GM18511 (cell line): ENCODE results near the gene CD19.
"Not testable (repeated sequence)": the region's sequence is repeated elsewhere in the genome, so short reads cannot be mapped to it uniquely, and the experiment has no call there.

Experiments
- ATAC-seq: cut with Tn5 transposase; IDR thresholded peaks from one replicate; pipeline ENCODE4 v1.9.1; 2021; ENCODE audit warnings: mild to moderate bottlenecking, moderate library complexity; ENCODE audit not compliant: unreplicated experiment

Gene CD19

GRCh38 chr16:28931801-28932225 lies at the start of gene CD19:
CD19 (plus strand) TSS chr16:28931971; CDS start chr16:28932001, 30 bp downstream.
- no peak for ATAC-seq

DNA sequence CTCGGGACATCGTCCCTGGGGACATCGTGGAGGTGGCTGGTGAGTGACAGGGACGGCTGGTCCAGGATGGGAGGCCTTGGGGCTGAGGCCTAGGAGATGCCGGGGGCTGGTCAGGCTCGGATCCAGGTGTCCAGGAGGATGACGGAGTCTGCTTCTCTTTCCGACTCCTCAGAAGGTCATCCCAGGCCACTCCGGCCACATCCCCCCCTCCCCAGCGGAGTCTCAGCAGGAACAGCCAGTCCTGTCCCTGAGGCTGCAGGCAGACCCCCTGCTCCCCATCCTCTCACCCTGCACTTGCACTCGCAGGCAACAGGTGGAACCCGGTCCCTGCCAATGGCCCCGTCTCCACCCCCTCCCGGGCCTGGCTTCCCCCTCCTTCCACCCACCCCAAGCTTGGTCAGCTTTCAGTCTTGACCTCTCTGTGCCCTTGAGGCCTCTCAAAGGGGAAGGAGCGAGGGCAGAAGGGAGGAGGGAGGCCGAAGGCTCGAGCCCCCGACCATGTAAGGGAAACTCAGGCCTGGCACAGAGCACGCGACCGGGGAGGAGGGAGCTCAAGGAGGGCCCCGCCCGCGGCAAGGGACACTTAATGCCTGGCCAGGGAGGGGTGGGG lies 49.1 kb upstream of the CD19 start:
- no peak for ATAC-seq

DNA sequence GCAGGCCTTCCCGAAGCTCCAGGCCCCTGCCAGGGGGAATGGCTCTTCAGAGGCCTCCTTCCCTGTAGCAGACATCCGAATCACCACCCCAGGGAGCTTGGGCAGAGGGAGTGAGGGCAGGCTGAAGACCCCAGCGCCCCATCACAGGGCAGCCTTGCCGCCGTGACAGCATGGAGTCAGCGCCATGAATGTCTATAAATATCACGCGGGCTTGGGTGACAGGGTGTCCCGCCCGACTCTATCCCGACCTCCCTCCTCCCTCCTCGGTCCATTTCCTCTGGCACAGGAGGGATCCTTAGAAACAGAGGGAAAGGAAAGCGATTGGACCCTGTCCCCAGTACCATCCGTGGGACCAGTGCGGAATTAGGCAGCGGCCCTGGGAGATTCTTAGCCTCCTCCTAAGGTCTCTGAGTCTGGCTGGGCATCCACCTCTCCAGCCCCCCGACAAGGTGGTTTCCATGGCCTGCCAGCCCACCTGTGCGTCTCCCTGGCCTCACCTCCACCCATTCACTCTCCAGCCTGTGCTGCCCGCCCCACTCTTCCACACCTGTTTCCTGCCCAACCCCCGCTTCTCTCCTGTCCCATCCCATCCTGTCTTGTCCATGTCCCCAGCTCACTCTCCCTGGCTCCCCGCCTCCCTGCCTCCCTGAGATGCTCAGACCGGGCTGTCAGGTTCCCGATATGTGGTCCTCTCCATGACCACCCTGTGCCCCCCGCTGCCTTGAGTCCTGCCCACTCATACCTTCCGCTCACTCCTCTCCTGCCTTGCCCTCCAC lies 48.4 kb upstream of the CD19 start:
- no peak for ATAC-seq

DNA sequence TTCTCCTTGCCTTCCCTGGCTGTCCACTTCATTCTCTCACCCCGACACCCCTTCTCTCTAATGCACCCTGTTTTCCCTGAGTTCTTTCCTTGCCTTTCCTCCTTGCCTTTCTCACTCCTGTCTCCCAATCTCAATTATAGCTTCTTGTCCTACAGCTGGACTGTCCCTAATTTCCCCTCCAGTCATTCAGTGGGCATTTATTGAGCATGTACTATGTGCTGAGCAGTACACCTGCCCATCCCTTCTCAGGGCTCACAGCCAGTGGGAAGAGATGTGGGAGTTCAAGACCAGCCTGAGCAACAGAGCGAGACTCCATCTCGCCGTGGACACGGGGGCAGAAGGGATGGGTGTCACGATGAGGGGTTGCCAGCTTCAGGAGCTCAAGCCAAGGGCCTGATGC lies 47.7 kb upstream of the CD19 start:
- ATAC-seq, result no peak

GRCh38 chr16:28886945-28887344 lies 44.8 kb upstream of the CD19 start:
- ATAC-seq, result no peak

GRCh38 chr16:28890355-28890754 lies 41.4 kb upstream of the CD19 start:
- not testable (repeated sequence) for ATAC-seq

GRCh38 chr16:28891964-28892890 lies 39.5 kb upstream of the CD19 start:
- no peak for ATAC-seq

DNA sequence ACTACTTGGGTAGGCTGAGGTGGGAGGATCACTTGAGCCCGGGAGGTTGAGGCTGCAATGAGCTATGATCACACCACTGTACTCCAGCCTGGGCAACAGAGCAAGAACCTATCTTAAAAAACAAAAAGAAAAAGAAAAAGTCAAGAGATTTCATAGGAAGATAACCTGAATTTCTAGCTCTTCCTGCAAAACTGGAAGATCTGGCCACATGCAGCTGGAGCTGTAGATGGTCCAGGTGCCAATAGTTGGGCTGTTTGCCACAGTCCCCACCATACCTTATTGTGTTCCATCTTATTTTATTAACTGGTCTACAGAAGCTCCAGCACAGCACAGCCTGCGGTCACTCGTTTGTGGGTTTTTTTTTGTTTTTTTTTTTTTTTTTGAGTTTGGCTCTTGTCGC lies 38.5 kb upstream of the CD19 start:
- no peak for ATAC-seq

DNA sequence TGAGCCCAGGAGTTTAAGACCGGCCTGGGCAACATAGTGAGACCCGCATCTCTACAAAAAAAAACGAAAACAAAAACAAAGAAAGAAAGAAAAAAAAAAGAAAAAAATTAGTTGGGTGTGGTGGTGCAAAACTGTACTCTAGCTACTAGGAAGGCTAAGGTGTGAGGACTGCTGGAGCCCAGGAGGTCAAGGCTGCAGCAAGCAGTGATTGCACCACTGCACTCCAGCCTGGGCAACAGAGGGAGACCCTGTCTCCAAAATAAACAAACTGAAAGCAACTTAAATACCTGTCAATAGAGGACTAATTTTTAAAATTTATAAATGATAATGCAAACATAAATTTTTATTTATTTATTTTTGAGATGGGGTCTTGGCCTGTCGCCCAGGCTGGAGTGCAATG lies 36.2 kb upstream of the CD19 start:
- ATAC-seq, result no peak

DNA sequence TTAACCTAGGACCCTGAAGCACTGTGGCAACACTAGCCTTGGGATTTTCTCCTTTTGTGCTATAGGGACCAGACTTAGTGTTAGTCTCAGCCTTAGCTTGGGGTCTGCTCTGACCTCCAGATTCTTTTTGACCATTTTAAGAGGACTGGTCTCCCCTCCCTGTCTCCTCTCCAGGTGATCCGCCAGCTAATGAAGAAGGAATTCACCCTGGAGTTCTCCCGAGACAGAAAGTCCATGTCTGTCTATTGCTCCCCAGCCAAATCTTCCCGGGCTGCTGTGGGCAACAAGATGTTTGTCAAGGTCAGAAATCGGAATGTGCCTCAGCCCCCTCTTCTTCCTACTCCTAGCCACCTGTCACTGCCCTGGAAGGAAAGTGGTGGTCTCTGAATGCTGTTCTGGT lies 33.9 kb upstream of the CD19 start:
- ATAC-seq, result no peak

- no peak for ATAC-seq
Observed at GRCh38 chr16:28898266-28898665, 33.5 kb upstream of the CD19 start.

DNA sequence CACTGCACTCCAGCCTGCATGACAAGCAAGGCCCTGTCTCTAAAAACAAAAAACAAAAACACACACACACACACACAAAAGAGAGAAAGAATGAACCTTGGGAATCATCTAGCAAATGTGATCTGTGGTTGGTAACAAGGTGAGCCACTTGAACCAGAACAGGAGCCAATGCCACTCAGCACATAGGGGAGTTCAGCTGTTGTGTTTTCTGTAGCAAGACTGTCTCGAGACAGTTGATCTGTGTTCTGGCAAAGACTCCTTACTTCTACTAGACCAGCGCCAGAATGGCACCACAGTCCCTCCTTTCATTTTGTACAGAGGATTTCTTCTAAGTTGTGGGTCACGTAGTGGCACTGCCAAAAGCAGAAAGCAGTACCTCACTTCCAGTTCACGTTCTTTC lies 32.8 kb upstream of the CD19 start:
- ATAC-seq, result no peak

- ATAC-seq, result no peak
Observed at GRCh38 chr16:28899882-28900590, 31.7 kb upstream of the CD19 start.

- ATAC-seq, result no peak
Observed at GRCh38 chr16:28900601-28901000, 31.2 kb upstream of the CD19 start.

DNA sequence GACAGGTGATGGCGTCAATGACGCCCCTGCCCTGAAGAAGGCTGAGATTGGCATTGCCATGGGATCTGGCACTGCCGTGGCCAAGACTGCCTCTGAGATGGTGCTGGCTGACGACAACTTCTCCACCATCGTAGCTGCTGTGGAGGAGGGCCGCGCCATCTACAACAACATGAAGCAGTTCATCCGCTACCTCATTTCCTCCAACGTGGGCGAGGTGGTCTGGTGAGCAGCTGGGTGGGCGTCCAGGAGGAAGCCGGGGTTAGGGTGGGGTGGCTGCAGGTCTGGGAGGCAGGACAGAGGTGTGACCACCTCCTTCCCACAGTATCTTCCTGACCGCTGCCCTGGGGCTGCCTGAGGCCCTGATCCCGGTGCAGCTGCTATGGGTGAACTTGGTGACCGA lies 29.9 kb upstream of the CD19 start:
- no peak for ATAC-seq

- no peak for ATAC-seq
Observed at GRCh38 chr16:28902909-28903308, 28.9 kb upstream of the CD19 start.

DNA sequence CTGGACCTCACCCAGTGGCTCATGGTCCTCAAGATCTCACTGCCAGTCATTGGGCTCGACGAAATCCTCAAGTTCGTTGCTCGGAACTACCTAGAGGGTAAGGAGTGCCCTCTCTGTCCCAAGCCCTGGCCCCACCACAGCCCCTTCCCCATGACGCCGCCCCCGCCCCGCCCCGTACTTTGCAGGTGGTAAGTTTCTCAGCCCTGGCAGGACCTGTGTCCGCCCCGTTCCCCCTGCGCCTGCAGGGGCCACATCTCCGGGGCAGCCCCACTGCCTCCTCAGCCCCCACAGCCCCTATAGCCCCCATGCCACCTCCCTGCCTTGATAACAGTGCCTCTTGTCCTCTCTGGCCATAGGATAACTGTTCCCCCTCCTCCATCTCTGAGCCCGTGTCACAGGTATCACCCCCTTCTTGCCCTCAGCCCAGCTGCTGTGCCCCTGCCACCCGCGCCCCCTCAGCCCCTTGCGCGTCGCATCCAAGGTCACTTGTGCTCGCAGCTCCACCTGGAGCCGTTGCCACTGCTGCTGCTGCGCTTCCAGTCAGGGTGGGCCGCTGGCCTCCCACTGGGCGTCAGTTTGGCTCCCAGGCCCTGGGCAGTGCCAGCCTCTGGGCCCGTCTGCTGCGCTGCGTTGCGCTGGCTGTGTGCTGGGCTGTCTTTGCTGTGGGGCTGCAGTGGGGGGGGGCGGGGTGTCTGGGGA lies 28.3 kb upstream of the CD19 start:
- no peak for ATAC-seq

DNA sequence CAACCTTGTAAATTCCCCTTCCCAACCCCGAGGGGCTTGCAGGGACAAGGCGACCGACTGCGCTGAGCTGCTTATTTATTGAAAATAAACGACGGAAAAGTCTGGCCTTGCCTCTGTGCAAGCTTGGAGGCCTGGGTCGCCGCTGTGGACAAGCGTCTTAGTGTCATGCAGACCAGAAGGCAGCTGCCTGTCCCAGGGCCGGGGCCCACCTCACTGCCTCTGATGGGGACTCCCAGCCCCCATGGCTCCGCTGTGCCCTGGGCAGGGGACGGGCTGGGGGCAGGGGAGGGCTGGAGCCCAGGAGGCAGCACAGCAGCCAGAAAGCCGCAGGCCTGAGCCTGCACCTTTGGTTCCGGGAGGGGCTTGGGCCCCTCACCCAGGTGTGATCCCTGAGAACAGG lies 27.4 kb upstream of the CD19 start:
- ATAC-seq, result no peak

DNA sequence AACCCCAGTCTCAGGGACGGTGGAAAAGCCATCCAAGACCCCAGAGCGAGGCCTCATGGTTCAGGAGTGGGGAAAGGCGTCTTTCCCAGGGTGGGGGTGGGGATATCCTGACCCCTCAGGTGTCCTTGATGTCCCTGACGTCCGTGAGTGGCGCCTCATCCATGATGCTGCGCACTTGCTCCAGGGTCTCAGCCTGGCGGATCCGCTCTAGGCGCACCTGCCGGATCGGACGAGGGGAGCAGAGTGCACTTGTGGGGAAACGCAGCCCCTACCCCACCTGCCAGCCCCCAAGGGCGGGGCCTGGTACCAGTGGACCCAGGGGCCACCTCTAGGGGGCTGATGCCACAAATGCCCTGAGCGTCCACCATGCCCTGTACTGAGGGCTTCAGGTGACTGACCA lies 26.9 kb upstream of the CD19 start:
- ATAC-seq, result no peak

DNA sequence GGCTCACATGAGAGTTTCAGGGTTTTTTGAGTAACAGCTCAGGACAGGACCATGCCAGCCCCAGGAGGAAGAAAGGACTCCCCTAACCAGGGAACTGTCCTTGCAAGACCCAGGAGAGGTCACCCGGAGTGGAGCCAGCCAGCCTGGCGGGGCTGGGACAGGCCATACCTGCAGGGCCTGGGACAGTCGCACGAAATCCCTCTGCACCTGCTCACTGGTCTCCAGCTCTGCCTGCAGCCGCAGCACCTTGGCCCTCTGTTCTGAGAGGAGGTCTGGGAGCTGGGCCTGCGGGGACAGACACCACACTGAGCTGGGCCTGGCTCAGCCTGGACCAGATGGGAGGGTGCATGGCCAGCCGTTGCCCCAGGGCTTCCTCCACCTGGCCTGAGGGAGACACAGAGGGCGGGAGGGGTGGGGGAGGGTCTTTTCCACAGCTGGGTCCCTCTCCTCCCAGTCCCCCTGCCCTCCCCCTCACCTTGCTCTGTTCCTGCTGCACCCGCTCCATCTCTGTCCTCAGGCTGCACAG lies 26.5 kb upstream of the CD19 start:
- no peak for ATAC-seq
